AG04450 (cell line): ENCODE results near the gene ITGB4. TPM values are rescaled to one million over a fixed set of nuclear protein-coding genes. Genes with fewer than 3 reads are reported as not detected.

Source experiments
- CTCF ChIA-PET: fragments of 300-600, 350-600 bp; formaldehyde crosslinking; extraction: SDS; loops from one replicate; lab custom pipeline; 2022; ENCODE audit warnings: antibody characterized with exemption, inconsistent platforms; lab: Charles Lee
- POLR2A ChIA-PET: fragments of 350-600 bp; formaldehyde crosslinking; extraction: SDS; loops from one replicate; lab custom pipeline; 2021; ENCODE audit warnings: antibody characterized with exemption, inconsistent platforms; lab: Yijun Ruan, JAX
- DNase-seq: peaks from one replicate; pipeline ENCODE4 v3.0.0-alpha.2; 2011; ENCODE audit warnings: low read depth, low spot score
- H3K27ac ChIP-seq: one replicate; pipeline ENCODE4 v1.5.1; 2012; ENCODE audit warnings: low read depth, low read length, control low read depth
- H3K27me3 ChIP-seq: one replicate; pipeline ENCODE4 v1.6.0; 2012; ENCODE audit warnings: low read length; ENCODE audit not compliant: control insufficient read depth, insufficient read depth
- H3K4me3 ChIP-seq: 2 replicates; pipeline ENCODE4 v1.5.1; 2011; ENCODE audit warnings: mild to moderate bottlenecking, low read depth, low read length, control low read depth
- H3K9me3 ChIP-seq: 2 replicates; pipeline ENCODE4 v1.5.1; 2012; ENCODE audit warnings: low read length; ENCODE audit not compliant: control insufficient read depth, insufficient read depth
- polyA plus RNA-seq: library from polyadenylated mRNA; depleted of rRNA; stranded (reverse); fragments of >200 nt; gene quantifications from 2 replicates; pipeline ENCODE4 v1.2.3, GENCODE V29; 2011
- TF ChIP-seq, protein P1 (sequence below): IDR thresholded peaks from 2 replicates; pipeline ENCODE4 v1.5.1; 2011; ENCODE audit warnings: low read depth, low read length, control low read depth, inconsistent platforms

ITGB4 gene
- polyA plus RNA-seq, 1 experiment: 0.31 TPM

DNA sequence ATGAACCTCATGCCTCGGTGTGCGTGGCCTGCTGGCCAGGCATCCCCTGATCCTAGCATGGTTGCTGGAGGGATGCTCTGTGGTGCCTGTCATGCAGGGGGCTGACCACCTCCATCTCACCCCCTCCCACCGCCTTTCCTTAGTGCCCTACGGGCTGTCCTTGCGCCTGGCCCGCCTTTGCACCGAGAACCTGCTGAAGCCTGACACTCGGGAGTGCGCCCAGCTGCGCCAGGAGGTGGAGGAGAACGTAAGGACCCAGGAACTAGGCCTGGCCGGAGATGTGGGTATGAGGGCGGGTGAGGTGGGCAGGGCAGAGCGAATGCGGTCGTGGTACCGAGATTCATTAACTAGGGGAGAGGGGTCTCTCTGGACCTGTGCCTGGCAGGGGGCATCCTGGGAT, 19.0 kb downstream of the ITGB4 start:
- Histone ChIP-seq H3K27me3 (peaks cover 8% of the 10 kb centered on the region), H3K9me3 (no peaks in the 10 kb centered on the region; the same call in 1 of the 2 replicates), H3K27ac (no peak overlapping the region), H3K4me3 (no peak overlapping the region)
- CTCF ChIA-PET: interaction anchor here (1.2 kb wide), 1 partner anchor 9 kb away, joined by 4 read pairs; no protein-coding TSS in a partner anchor
- POLR2A ChIA-PET: no interaction called here
- DNase-seq: no peak
- TF ChIP-seq, protein P1, sequence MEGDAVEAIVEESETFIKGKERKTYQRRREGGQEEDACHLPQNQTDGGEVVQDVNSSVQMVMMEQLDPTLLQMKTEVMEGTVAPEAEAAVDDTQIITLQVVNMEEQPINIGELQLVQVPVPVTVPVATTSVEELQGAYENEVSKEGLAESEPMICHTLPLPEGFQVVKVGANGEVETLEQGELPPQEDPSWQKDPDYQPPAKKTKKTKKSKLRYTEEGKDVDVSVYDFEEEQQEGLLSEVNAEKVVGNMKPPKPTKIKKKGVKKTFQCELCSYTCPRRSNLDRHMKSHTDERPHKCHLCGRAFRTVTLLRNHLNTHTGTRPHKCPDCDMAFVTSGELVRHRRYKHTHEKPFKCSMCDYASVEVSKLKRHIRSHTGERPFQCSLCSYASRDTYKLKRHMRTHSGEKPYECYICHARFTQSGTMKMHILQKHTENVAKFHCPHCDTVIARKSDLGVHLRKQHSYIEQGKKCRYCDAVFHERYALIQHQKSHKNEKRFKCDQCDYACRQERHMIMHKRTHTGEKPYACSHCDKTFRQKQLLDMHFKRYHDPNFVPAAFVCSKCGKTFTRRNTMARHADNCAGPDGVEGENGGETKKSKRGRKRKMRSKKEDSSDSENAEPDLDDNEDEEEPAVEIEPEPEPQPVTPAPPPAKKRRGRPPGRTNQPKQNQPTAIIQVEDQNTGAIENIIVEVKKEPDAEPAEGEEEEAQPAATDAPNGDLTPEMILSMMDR: no peak

- ChIA-PET CTCF (interaction anchor here (0.6 to 1.5 kb wide), 3 partner anchors 9 to 427 kb away, joined by 3 to 5 read pairs (median 4); no protein-coding TSS in a partner anchor), POLR2A (no interaction called here)
- DNase-seq: no peak
- Histone ChIP-seq H3K27ac (no peak overlapping the region), H3K4me3 (no peak overlapping the region), H3K27me3 (peaks cover 8% of the 10 kb centered on the region), H3K9me3 (no peaks in the 10 kb centered on the region; the same call in 1 of the 2 replicates)
- TF ChIP-seq, protein P1: no peak
These were observed 19.4 kb downstream of the ITGB4 start for GRCh38 chr17:75740631-75741077.

DNA sequence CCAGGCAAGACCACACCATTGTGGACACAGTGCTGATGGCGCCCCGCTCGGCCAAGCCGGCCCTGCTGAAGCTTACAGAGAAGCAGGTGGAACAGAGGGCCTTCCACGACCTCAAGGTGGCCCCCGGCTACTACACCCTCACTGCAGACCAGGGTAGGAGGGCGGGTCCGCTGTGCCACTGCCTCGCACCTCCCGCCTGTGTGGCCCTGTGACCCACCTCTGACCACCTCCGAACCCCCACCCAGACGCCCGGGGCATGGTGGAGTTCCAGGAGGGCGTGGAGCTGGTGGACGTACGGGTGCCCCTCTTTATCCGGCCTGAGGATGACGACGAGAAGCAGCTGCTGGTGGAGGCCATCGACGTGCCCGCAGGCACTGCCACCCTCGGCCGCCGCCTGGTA, 21.1 kb downstream of the ITGB4 start:
- TF ChIP-seq, protein P1: no peak
- Histone ChIP-seq H3K9me3 (no peaks in the 10 kb centered on the region), H3K27me3 (peaks cover 8% of the 10 kb centered on the region), H3K27ac (no peak overlapping the region), H3K4me3 (no peak overlapping the region)
- DNase-seq: no peak
- ChIA-PET POLR2A (no interaction called here), CTCF (interaction anchor here (0.8 to 1.5 kb wide), 2 partner anchors 67 to 109 kb away, joined by 3 read pairs; partner anchors contain the start of gene SMIM5)

DNA sequence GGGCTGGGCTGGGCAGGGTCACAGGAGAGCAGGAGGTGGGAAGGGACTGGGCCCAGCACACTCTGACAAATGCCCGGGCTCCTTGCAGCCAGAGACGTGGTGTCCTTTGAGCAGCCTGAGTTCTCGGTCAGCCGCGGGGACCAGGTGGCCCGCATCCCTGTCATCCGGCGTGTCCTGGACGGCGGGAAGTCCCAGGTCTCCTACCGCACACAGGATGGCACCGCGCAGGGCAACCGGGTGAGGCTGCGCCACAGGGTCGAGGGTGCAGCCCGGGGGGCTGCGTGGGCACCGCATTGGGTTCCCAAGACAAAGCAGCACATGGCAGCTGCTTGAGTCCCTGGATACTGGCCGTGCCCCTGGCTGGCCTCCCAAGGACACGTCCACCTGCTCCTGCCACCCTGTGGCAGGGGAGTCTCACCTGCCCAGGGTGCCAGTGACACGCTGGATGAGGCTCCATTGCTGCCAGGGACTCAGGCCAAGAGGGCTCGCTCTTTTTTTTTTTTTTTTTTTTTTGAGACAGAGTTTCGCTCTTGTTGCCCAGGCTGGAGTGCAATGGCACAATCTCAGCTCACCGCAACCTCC, 22.5 kb downstream of the ITGB4 start:
- Histone ChIP-seq H3K27me3 (peaks cover 8% of the 10 kb centered on the region), H3K4me3 (no peak overlapping the region), H3K9me3 (no peaks in the 10 kb centered on the region), H3K27ac (no peak overlapping the region)
- TF ChIP-seq, protein P1: no peak
- no peak for DNase-seq
- ChIA-PET CTCF (interaction anchor here (0.6 kb wide), 1 partner anchor 630 kb away, joined by 5 read pairs; no protein-coding TSS in a partner anchor), POLR2A (no interaction called here)

GRCh38 chr17:75748706-75749105, 27.4 kb downstream of the ITGB4 start:
- DNase-seq: no peak
- Histone ChIP-seq H3K27me3 (peaks cover 3% of the 10 kb centered on the region), H3K27ac (no peak overlapping the region), H3K9me3 (no peaks in the 10 kb centered on the region), H3K4me3 (no peak overlapping the region)
- ChIA-PET POLR2A (interaction anchor here (0.6 to 1.5 kb wide), 2 partner anchors 116 to 266 kb away, joined by 3 to 13 read pairs; partner anchors contain the start of gene SMIM5), CTCF (interaction anchor here (0.7 to 9.9 kb wide), 28 partner anchors 8 to 323 kb away, joined by 3 to 309 read pairs (median 8); partner anchors contain the start of genes GALK1, RECQL5, SAP30BP and SMIM5)
- TF ChIP-seq, protein P1: no peak
